GM23248 (cell line): ENCODE data around the gene TRIM9. TPM values are rescaled to one million over a fixed set of nuclear protein-coding genes. Genes with fewer than 3 reads are reported as not detected.

Source experiments
- DNase-seq: peaks from one replicate; pipeline ENCODE4 v3.0.0-alpha.2; 2015
- H2AFZ ChIP-seq: fragments of 200-600 bp; sonication (generic); 2 replicates; pipeline ENCODE4 v1.6.1; 2016; ENCODE audit warnings: antibody characterized with exemption
- H3F3A ChIP-seq: fragments of 200-600 bp; sonication (generic); 2 replicates; pipeline ENCODE4 v1.6.1; 2016; ENCODE audit warnings: mild to moderate bottlenecking, antibody characterized with exemption, mixed run types; ENCODE audit not compliant: insufficient read depth
- H3K27ac ChIP-seq: fragments of 200-600 bp; sonication (generic); 2 replicates; pipeline ENCODE4 v1.5.1; 2016; ENCODE audit warnings: mild to moderate bottlenecking
- H3K27me3 ChIP-seq: fragments of 200-600 bp; sonication (generic); replicated peaks from 2 replicates; pipeline ENCODE4 v1.6.1; 2016; ENCODE audit warnings: mild to moderate bottlenecking; ENCODE audit not compliant: insufficient read depth
- H3K36me3 ChIP-seq: fragments of 200-600 bp; sonication (generic); 2 replicates; pipeline ENCODE4 v1.6.1; 2016; ENCODE audit warnings: low read depth, mild to moderate bottlenecking
- H3K4me1 ChIP-seq: fragments of 200-600 bp; sonication (generic); 2 replicates; pipeline ENCODE4 v1.6.1; 2016; ENCODE audit warnings: mild to moderate bottlenecking; ENCODE audit not compliant: insufficient read depth
- H3K4me2 ChIP-seq: fragments of 200-600 bp; sonication (generic); one replicate; pipeline ENCODE4 v1.6.1; 2016; ENCODE audit warnings: mild to moderate bottlenecking; ENCODE audit not compliant: unreplicated experiment
- H3K4me3 ChIP-seq: fragments of 200-600 bp; sonication (generic); 2 replicates; pipeline ENCODE4 v1.5.1; 2016; ENCODE audit warnings: mild to moderate bottlenecking
- H3K79me2 ChIP-seq: fragments of 200-600 bp; sonication (generic); 2 replicates; pipeline ENCODE4 v1.6.1; 2016; ENCODE audit warnings: mild to moderate bottlenecking; ENCODE audit not compliant: insufficient read depth
- H3K9ac ChIP-seq: fragments of 200-600 bp; sonication (generic); 2 replicates; pipeline ENCODE4 v1.6.1; 2016; ENCODE audit warnings: mild to moderate bottlenecking
- H3K9me2 ChIP-seq: fragments of 200-600 bp; sonication (generic); 2 replicates; pipeline ENCODE4 v1.6.1; 2016; ENCODE audit warnings: mixed run types, mild to moderate bottlenecking, moderate library complexity; ENCODE audit not compliant: insufficient read depth
- H3K9me3 ChIP-seq: fragments of 200-600 bp; sonication (generic); one replicate; pipeline ENCODE4 v1.6.1; 2017; ENCODE audit warnings: low read depth
- H4K20me1 ChIP-seq: fragments of 200-600 bp; sonication (generic); 2 replicates; pipeline ENCODE4 v1.6.0; 2016; ENCODE audit not compliant: insufficient read depth
- EZH2 ChIP-seq: fragments of 200-600 bp; sonication (generic); IDR thresholded peaks from 2 replicates; pipeline ENCODE4 v1.6.1; 2018; ENCODE audit warnings: antibody characterized with exemption, mild to moderate bottlenecking; ENCODE audit not compliant: insufficient read depth, poor library complexity, severe bottlenecking
- EZH2phosphoT487 ChIP-seq: fragments of 200-600 bp; sonication (generic); IDR thresholded peaks from 2 replicates; pipeline ENCODE4 v1.6.1; 2018; ENCODE audit warnings: antibody characterized with exemption, moderate library complexity, mild to moderate bottlenecking, low read depth; ENCODE audit not compliant: insufficient read depth
- WGBS, 2 experiments: methylation state at CpG; one replicate each; pipeline ENCODE4 v1.1.6; 2015 to 2017; ENCODE audit warnings: low lambda C conversion rate in 2 of 2, low coverage in 1 of 2; ENCODE audit errors: missing lambda C conversion rate in 2 of 2; 5-methylcytosine and 5-hydroxymethylcytosine counted together
- in situ Hi-C: fragments of 300-500 bp; cut with MboI; formaldehyde crosslinking; loops from 2 replicates; pipeline ENCODE4 v1.15.0; 2020
- polyA plus RNA-seq: library from polyadenylated mRNA; unstranded; fragments of >200 nt; fragmentation: Nextera tagmentation; extraction: Ambion mirVana; gene quantifications from 2 replicates; pipeline ENCODE4 v1.2.1, GENCODE V29; 2016
- total RNA-seq: library from RNA; depleted of rRNA; stranded (reverse); fragments of >200 nt; shearing (Covaris generic); gene quantifications from 2 replicates; pipeline ENCODE4 v1.2.3, GENCODE V29; 2014

TRIM9 gene
- total and polyA plus RNA-seq, 2 experiments from 2014 or later, result 0.25 to 0.32 TPM

DNA sequence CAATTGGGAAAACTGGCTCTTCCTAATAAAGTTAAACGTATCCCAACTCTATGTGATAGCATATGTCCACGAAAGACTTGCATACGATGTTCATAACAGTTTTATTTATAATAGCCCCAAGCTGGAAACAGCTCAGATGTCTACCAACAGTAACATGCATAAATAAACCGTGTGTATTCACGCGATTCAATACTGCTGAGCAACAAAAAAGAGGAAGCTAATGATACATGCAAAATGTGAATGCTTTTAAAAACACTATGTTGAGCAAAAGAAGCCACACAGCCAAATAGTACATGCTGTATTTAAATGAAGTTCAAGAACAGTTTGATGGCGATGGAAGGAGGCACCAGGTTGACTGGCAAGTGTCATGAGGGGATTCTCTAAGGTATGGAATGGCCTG is 55.7 kb downstream of the TRIM9 start:
- Histone ChIP-seq H3K9me3 (no peaks in the 10 kb centered on the region), H3K9ac (no peak overlapping the region), H3K4me3 (no peak overlapping the region), H3K4me1 (no peaks in the 10 kb centered on the region), H3K27me3 (peaks cover 6% of the 10 kb centered on the region; the same call in 1 of the 2 replicates), H3K9me2 (no peaks in the 10 kb centered on the region), H3K79me2 (no peaks in the 10 kb centered on the region), H3K4me2 (no peak overlapping the region), H4K20me1 (no peaks in the 10 kb centered on the region), H3F3A (no peaks in the 10 kb centered on the region), H3K27ac (no peak overlapping the region), H3K36me3 (no peaks in the 10 kb centered on the region), H2AFZ (no peak overlapping the region)
- WGBS, 2 experiments, result 86 to 90% methylated on average over 7 of the region's 7 CpGs
- TF ChIP-seq EZH2phosphoT487 (no peak), EZH2 (no peak)
- in situ Hi-C loops, result no loop called here
- no peak for DNase-seq

GRCh38 chr14:51035611-51036192 is 59.2 kb downstream of the TRIM9 start:
- Histone ChIP-seq H3K4me1 (no peaks in the 10 kb centered on the region), H3K36me3 (no peaks in the 10 kb centered on the region), H2AFZ (no peak overlapping the region), H3K4me3 (no peak overlapping the region), H3F3A (no peaks in the 10 kb centered on the region), H3K79me2 (no peaks in the 10 kb centered on the region), H4K20me1 (no peaks in the 10 kb centered on the region), H3K9me3 (no peaks in the 10 kb centered on the region), H3K27ac (no peak overlapping the region), H3K4me2 (no peak overlapping the region), H3K9me2 (no peaks in the 10 kb centered on the region), H3K27me3 (no peaks in the 10 kb centered on the region; the same call in 1 of the 2 replicates), H3K9ac (no peak overlapping the region)
- in situ Hi-C loops, result no loop called here
- TF ChIP-seq EZH2phosphoT487, result no peak
- TF ChIP-seq EZH2, result no peak
- DNase-seq, result no peak
- 75 to 76% methylated on average over 9 of the region's 9 CpGs for WGBS, 2 experiments

- DNase-seq, result no peak
- no peak for TF ChIP-seq EZH2
- TF ChIP-seq EZH2phosphoT487, result no peak
- Histone ChIP-seq H3K9me2 (no peaks in the 10 kb centered on the region), H3K9ac (no peak overlapping the region), H3K4me2 (no peak overlapping the region), H3K4me1 (no peaks in the 10 kb centered on the region), H3K79me2 (no peaks in the 10 kb centered on the region), H3K4me3 (no peak overlapping the region), H3K36me3 (no peaks in the 10 kb centered on the region), H3F3A (no peaks in the 10 kb centered on the region), H4K20me1 (no peaks in the 10 kb centered on the region), H2AFZ (no peak overlapping the region), H3K27ac (no peak overlapping the region), H3K27me3 (no peaks in the 10 kb centered on the region), H3K9me3 (no peaks in the 10 kb centered on the region)
- in situ Hi-C loops, result no loop called here
- WGBS, 2 experiments, result 72 to 74% methylated on average over 16 of the region's 16 CpGs
These were observed 65.8 kb downstream of the TRIM9 start for GRCh38 chr14:51028851-51029754.

GRCh38 chr14:51028361-51028760 is 66.5 kb downstream of the TRIM9 start:
- Histone ChIP-seq H3K4me1 (no peaks in the 10 kb centered on the region), H3K27me3 (no peaks in the 10 kb centered on the region), H3K79me2 (no peaks in the 10 kb centered on the region), H3K27ac (no peak overlapping the region), H3K9ac (no peak overlapping the region), H3F3A (no peaks in the 10 kb centered on the region), H4K20me1 (no peaks in the 10 kb centered on the region), H3K9me2 (no peaks in the 10 kb centered on the region), H3K36me3 (no peaks in the 10 kb centered on the region), H3K9me3 (no peaks in the 10 kb centered on the region), H2AFZ (no peak overlapping the region), H3K4me2 (no peak overlapping the region), H3K4me3 (no peak overlapping the region)
- in situ Hi-C loops, result no loop called here
- TF ChIP-seq EZH2phosphoT487 (no peak), EZH2 (no peak)
- 46 to 48% methylated on average over 4 of the region's 4 CpGs for WGBS, 2 experiments
- DNase-seq, result no peak
